Panc1 (cell line): ENCODE measurements around the gene GHRHR. TPM values are rescaled to one million over a fixed set of nuclear protein-coding genes. Genes with fewer than 3 reads are reported as not detected.

Experiments
- ATAC-seq: fragments of 200-7000 bp; cut with Tn5 transposase; 2 replicates; pipeline ENCODE4 v1.9.1; 2020; ENCODE audit warnings: mild to moderate bottlenecking, moderate library complexity
- BruUV-seq: library from RNA; stranded (reverse); fragments of 400-500 nt; replicated peaks from 2 replicates; lab custom pipeline; 2021; lab: Mats Ljungman, UMichigan
- CTCF ChIA-PET: fragments of 300-600 bp; sonication (Branson Sonifier 250); formaldehyde crosslinking; loops from one replicate; lab custom pipeline; 2022; ENCODE audit warnings: antibody characterized with exemption; lab: Charles Lee
- POLR2A ChIA-PET: fragments of 300-600 bp; sonication (Branson Sonifier 250); formaldehyde crosslinking; loops from one replicate; lab custom pipeline; 2022; ENCODE audit warnings: antibody characterized with exemption; lab: Charles Lee
- DNase-seq: peaks from one replicate; pipeline ENCODE4 v3.0.0-alpha.2; 2010; ENCODE audit warnings: low read depth, low spot score
- H3K27ac ChIP-seq: 2 replicates; pipeline ENCODE4 v1.5.1; 2011; ENCODE audit warnings: mild to moderate bottlenecking, low read length, inconsistent platforms
- H3K27me3 ChIP-seq: fragments of 200-500 bp; sonication (Bioruptor generic); 2 replicates; pipeline ENCODE4 v1.6.0; 2014; ENCODE audit warnings: low read length, inconsistent platforms; ENCODE audit not compliant: control insufficient read depth, insufficient read depth
- H3K36me3 ChIP-seq: fragments of 200-500 bp; sonication (Bioruptor generic); 2 replicates; pipeline ENCODE4 v1.5.1; 2014; ENCODE audit warnings: inconsistent platforms, mild to moderate bottlenecking, low read length, moderate library complexity; ENCODE audit not compliant: control insufficient read depth, insufficient read depth
- H3K4me1 ChIP-seq: 2 replicates; pipeline ENCODE4 v1.5.1; 2011; ENCODE audit warnings: inconsistent platforms, mild to moderate bottlenecking, low read length, moderate library complexity; ENCODE audit not compliant: control insufficient read depth, insufficient read depth
- H3K4me3 ChIP-seq, 2 experiments: 2 replicates each; pipeline ENCODE4 v1.5.1; 2011 to 2012; ENCODE audit warnings: low read depth in 2 of 2, low read length in 2 of 2, mild to moderate bottlenecking in 2 of 2, inconsistent platforms in 1 of 2, moderate library complexity in 1 of 2
- H3K9me3 ChIP-seq: fragments of 200-500 bp; sonication (Bioruptor generic); 2 replicates; pipeline ENCODE4 v1.5.1; 2014; ENCODE audit warnings: low read depth, mild to moderate bottlenecking, inconsistent platforms, low read length, moderate library complexity; ENCODE audit not compliant: control insufficient read depth, insufficient read depth
- POLR2AphosphoS5 ChIP-seq: IDR thresholded peaks from 2 replicates; pipeline ENCODE4 v1.6.1; 2012; ENCODE audit warnings: mild to moderate bottlenecking, low read depth, low read length, moderate library complexity
- SIN3A ChIP-seq: IDR thresholded peaks from 2 replicates; pipeline ENCODE4 v1.6.1; 2012; ENCODE audit warnings: low read depth, mild to moderate bottlenecking, low read length, moderate library complexity, borderline replicate concordance; ENCODE audit not compliant: insufficient read depth
- TCF7L2 ChIP-seq: IDR thresholded peaks from 2 replicates; pipeline ENCODE4 v1.6.1; 2011; ENCODE audit warnings: mild to moderate bottlenecking, low read depth, low read length, inconsistent platforms
- in situ Hi-C: cut with HindIII; loops from 2 replicates; pipeline ENCODE4 v1.10.0; 2016; ENCODE audit warnings: low sequenced_read_pairs, low pct_unique_long_range_greater_than_20kb
- intact Hi-C: fragments of 100-400 bp; cut with micrococcal nuclease; formaldehyde crosslinking; loops from one replicate; pipeline ENCODE4 v1.10.0; 2022; ENCODE audit not compliant: unreplicated experiment
- total RNA-seq: library from RNA; stranded (reverse); gene quantifications from one replicate; pipeline ENCODE4 v1.2.1, GENCODE V29; 2021; ENCODE audit not compliant: unreplicated experiment
- TF ChIP-seq, protein P1 (sequence below), 2 experiments: IDR thresholded peaks; 2 replicates each; pipeline ENCODE4 v1.6.1; 2011 to 2012; ENCODE audit warnings: low read depth in 2 of 2, control low read depth in 1 of 2, low read length in 1 of 2, mild to moderate bottlenecking in 1 of 2, moderate library complexity in 1 of 2; ENCODE audit not compliant: insufficient read depth in 1 of 2
- TF ChIP-seq, protein P2 (sequence below): fragments of 450-650 bp; IDR thresholded peaks from 2 replicates; pipeline ENCODE4 v1.5.1; 2017; ENCODE audit warnings: mild to moderate bottlenecking

GHRHR gene
- total RNA-seq, 1 experiment from 2014 or later: not detected

DNA sequence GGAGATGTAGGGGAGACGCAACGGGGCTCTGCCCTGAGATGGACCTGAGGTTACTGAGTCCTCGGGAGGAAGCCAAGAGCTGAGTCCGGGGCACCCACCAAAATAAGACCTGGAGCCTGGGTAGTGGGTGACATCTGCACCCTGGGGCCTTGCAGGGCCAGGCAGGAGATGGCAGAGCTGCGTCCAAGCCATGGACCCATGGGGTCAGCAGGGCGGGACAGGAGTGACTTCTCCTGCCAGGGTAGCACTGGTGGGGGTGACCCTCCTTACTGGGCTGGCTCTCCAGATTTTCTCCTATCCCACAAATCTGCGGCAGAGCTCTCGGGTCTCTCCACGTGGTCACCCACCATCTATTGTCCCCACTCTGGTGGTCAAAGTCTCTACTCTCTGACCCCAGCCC is 2.1 kb downstream of the GHRHR start:
- CTCF ChIA-PET: interaction anchor here (0.8 kb wide), 1 partner anchor 26 kb away, joined by 3 read pairs; no protein-coding TSS in a partner anchor
- no TSS peak for BruUV-seq
- in situ Hi-C loops: no loop called here
- no peaks in the 10 kb centered on the region for H3K36me3 ChIP-seq
- H3K4me3 ChIP-seq: no peak overlapping the region
- no peaks in the 10 kb centered on the region for H3K4me1 ChIP-seq
- intact Hi-C loops: no loop called here
- POLR2A ChIA-PET: no interaction called here
- ATAC-seq: no peak
- TF ChIP-seq SIN3A: no peak
- TF ChIP-seq POLR2AphosphoS5: no peak
- TF ChIP-seq, protein P1, sequence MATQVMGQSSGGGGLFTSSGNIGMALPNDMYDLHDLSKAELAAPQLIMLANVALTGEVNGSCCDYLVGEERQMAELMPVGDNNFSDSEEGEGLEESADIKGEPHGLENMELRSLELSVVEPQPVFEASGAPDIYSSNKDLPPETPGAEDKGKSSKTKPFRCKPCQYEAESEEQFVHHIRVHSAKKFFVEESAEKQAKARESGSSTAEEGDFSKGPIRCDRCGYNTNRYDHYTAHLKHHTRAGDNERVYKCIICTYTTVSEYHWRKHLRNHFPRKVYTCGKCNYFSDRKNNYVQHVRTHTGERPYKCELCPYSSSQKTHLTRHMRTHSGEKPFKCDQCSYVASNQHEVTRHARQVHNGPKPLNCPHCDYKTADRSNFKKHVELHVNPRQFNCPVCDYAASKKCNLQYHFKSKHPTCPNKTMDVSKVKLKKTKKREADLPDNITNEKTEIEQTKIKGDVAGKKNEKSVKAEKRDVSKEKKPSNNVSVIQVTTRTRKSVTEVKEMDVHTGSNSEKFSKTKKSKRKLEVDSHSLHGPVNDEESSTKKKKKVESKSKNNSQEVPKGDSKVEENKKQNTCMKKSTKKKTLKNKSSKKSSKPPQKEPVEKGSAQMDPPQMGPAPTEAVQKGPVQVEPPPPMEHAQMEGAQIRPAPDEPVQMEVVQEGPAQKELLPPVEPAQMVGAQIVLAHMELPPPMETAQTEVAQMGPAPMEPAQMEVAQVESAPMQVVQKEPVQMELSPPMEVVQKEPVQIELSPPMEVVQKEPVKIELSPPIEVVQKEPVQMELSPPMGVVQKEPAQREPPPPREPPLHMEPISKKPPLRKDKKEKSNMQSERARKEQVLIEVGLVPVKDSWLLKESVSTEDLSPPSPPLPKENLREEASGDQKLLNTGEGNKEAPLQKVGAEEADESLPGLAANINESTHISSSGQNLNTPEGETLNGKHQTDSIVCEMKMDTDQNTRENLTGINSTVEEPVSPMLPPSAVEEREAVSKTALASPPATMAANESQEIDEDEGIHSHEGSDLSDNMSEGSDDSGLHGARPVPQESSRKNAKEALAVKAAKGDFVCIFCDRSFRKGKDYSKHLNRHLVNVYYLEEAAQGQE (IDR thresholded peaks at IDR 0.05; ENCODE audit: insufficient read depth in 1 of 2, low read depth in 2 of 2, low read length in 1 of 2): no peak
- TF ChIP-seq, protein P2, sequence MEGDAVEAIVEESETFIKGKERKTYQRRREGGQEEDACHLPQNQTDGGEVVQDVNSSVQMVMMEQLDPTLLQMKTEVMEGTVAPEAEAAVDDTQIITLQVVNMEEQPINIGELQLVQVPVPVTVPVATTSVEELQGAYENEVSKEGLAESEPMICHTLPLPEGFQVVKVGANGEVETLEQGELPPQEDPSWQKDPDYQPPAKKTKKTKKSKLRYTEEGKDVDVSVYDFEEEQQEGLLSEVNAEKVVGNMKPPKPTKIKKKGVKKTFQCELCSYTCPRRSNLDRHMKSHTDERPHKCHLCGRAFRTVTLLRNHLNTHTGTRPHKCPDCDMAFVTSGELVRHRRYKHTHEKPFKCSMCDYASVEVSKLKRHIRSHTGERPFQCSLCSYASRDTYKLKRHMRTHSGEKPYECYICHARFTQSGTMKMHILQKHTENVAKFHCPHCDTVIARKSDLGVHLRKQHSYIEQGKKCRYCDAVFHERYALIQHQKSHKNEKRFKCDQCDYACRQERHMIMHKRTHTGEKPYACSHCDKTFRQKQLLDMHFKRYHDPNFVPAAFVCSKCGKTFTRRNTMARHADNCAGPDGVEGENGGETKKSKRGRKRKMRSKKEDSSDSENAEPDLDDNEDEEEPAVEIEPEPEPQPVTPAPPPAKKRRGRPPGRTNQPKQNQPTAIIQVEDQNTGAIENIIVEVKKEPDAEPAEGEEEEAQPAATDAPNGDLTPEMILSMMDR: no peak
- TF ChIP-seq TCF7L2: no peak
- no peaks in the 10 kb centered on the region for H3K9me3 ChIP-seq
- H3K27me3 ChIP-seq: peaks cover 6% of the 10 kb centered on the region
- no peak for DNase-seq
- H3K27ac ChIP-seq: no peak overlapping the region

DNA sequence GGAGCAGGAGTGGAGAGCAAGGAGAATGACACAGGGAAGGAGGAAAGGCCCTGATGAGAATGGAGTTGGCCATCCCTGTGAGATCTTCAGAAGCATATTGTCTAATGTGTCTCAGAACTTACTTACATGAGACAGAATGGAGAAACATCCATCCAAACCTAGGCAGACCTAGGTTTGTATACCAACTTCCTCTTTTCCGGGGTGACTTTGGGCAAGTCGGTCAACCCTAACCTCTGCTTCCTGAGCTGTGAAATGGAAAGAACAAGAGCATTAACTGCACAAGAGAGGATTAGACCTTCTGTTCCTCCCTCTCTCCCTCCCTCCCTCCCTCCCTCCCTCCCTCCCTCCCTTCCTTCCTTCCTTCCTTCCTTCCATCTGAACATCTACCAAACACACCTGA is 4.5 kb downstream of the GHRHR start:
- ATAC-seq: no peak
- DNase-seq: no peak
- Histone ChIP-seq H3K36me3 (no peaks in the 10 kb centered on the region), H3K27me3 (peaks cover 8% of the 10 kb centered on the region), H3K4me3 (no peak overlapping the region), H3K4me1 (no peaks in the 10 kb centered on the region), H3K9me3 (no peaks in the 10 kb centered on the region), H3K27ac (no peak overlapping the region)
- intact Hi-C loops: no loop called here
- POLR2A ChIA-PET: no interaction called here
- no peak for TF ChIP-seq POLR2AphosphoS5
- TF ChIP-seq, protein P2: no peak
- no peak for TF ChIP-seq TCF7L2
- TF ChIP-seq, protein P1 (IDR thresholded peaks at IDR 0.05; ENCODE audit: insufficient read depth in 1 of 2, low read depth in 2 of 2, low read length in 1 of 2): no peak
- no peak for TF ChIP-seq SIN3A
- CTCF ChIA-PET: no interaction called here
- in situ Hi-C loops: no loop called here
- no TSS peak for BruUV-seq
